Heart left ventricle (tissue), 13 donors: ENCODE measurements around the gene PRPF6.

Source experiments
- CTCF ChIP-seq, 12 donors: fragments of 200-600 bp; sonication (generic) in 4 of 12; IDR thresholded peaks; one replicate each; pipeline versions ENCODE4 v1.5.0 to v1.8.0; 2018 to 2022; ENCODE audit warnings: antibody characterized with exemption in 12 of 12, mild to moderate bottlenecking in 5 of 12
- POLR2A ChIP-seq, 2 donors: fragments of 450-650 bp; IDR thresholded peaks; one replicate each; pipeline ENCODE4 v1.6.1; 2017; ENCODE audit warnings: antibody characterized with exemption in 2 of 2, mild to moderate bottlenecking in 2 of 2, moderate library complexity in 2 of 2
- donor health status: ischemic (EF 13 %, LVEDD 7.1; RV severe dilation, severe dysfunction).
- donor health status: DM: no; HTN: yes; CAD: no.
- donor health status: DM: no; HTN: no; CAD: no.
- donor health status: ischemic (EF 25% LVEDD 6.9; RV normal size, moderate dysfunction).
- donor health status: ischemic (EF 25% LVEDD 5.7; RV mildly dilated, moderate dysfunction).
- donor health status: ischemic (EF 35%, LVEDD 5.7; RV mildly dilated, moderate dysfunction).
- donor health status: nonischemic (EF 11% LVEDD 7.7; RV severe dilation, severe dysfunction).
- donor health status: DM: yes; HTN: yes; CAD: no.
- donor health status: PGD.
- donor health status: ischemic (EF 29% LVEDD 5.4; RV normal size, mild dysfunction).
- donor health status: nonischemic (EF 23%, LVEDD 6.1; RV moderate dilation, normal function).

DNA sequence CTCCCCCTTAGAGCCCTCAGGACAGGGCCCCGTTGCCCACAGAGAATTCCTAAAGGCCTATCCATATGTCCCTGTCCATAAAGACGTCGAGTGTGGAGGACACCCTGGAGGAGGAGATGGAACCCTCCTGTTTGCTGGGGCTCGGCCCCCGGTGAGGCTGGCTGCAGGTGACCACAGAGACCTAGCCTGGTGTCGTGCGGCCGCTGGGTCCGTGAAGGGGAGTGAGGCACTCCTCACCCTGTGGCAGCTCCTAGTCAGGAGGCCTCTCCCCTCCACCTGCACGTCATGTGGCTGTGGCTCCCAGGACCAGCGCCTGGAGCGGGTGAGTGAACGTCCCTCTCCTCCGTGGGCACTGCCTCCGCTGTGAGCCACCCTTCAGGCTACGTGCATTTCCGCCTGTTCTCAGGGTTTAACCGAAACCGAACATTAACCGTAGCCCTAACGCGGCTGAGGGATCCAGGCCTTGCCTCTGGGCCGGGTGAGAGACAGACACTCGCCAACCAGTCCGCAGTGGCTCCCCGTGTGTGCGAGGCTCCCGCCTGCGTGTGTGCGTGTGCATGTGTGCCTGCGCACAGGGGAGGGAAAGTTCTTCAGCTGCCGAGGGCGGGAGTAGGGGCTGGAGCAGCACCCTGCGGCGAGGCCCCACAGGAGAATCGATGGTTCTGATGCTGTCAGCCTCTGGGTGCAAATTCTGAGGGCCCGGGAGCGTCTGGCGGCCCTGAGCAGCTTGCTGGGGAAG lies 76.1 kb downstream of the PRPF6 start:
- TF ChIP-seq CTCF (IDR thresholded peaks at IDR 0.05), result no peak
- no peak for TF ChIP-seq POLR2A (IDR thresholded peaks at IDR 0.05)
